Stomach (tissue), 9 donors: ENCODE measurements around the gene FERMT3. TPM values are rescaled to one million over a fixed set of nuclear protein-coding genes. Genes with fewer than 3 reads are reported as not detected.

Experiments used
- DNase-seq, 2 donors: peaks; one replicate each; pipeline versions ENCODE4 v3.0.0 to v3.0.0-alpha.2; 2013 to 2019
- H3K27ac ChIP-seq, 5 donors: fragments of 200-600 bp in 4 of 5; sonication (generic) in 4 of 5; one replicate each; pipeline ENCODE4 v1.5.1; 2013 to 2019; ENCODE audit warnings: mild to moderate bottlenecking in 1 of 5, moderate library complexity in 1 of 5
- H3K27me3 ChIP-seq, 3 donors: fragments of 200-600 bp; sonication (generic); one replicate each; pipeline ENCODE4 v1.5.1; 2017 to 2019; ENCODE audit warnings: mixed run types in 1 of 3
- H3K36me3 ChIP-seq, 4 donors: fragments of 200-600 bp; sonication (generic); 1 replicate in 3 of 4; 2 replicates in 1 of 4; pipeline ENCODE4 v1.5.1; 2016 to 2019
- H3K4me1 ChIP-seq, 4 donors: fragments of 200-600 bp; sonication (generic); one replicate each; pipeline ENCODE4 v1.5.1; 2016 to 2019
- H3K4me3 ChIP-seq, 4 donors: fragments of 200-600 bp; sonication (generic) in 3 of 4; one replicate each; pipeline ENCODE4 v1.5.1; 2016 to 2019; ENCODE audit warnings: mild to moderate bottlenecking in 1 of 4
- H3K9me3 ChIP-seq, 4 donors: fragments of 200-600 bp; sonication (generic); one replicate each; pipeline ENCODE4 v1.5.1; 2016 to 2019
- CTCF ChIP-seq, 7 experiments: fragments of 450-650 bp in 4 of 7; fragments of 200-600 bp in 3 of 7; sonication (generic) in 3 of 7; IDR thresholded peaks; one replicate each; pipeline ENCODE4 v1.5.1; 2016 to 2019; ENCODE audit warnings: antibody characterized with exemption in 7 of 7, control low read depth in 2 of 7, mild to moderate bottlenecking in 1 of 7
- EP300 ChIP-seq: sonication (generic); formaldehyde crosslinking; IDR thresholded peaks from one replicate; pipeline ENCODE4 v1.6.1; 2017; ENCODE audit warnings: antibody characterized with exemption
- POLR2A ChIP-seq, 4 donors: fragments of 450-650 bp; IDR thresholded peaks; one replicate each; pipeline ENCODE4 v1.6.1; 2016; ENCODE audit warnings: antibody characterized with exemption in 4 of 4, control low read depth in 2 of 4, mild to moderate bottlenecking in 1 of 4, moderate library complexity in 1 of 4
- POLR2AphosphoS5 ChIP-seq, 3 donors: sonication (generic); formaldehyde crosslinking; IDR thresholded peaks; one replicate each; pipeline ENCODE4 v1.6.1; 2016; ENCODE audit warnings: antibody characterized with exemption in 3 of 3
- WGBS, 5 donors: extraction: QIAGEN DNeasy Blood & Tissue Kit in 3 of 5; methylation state at CpG; one replicate each; pipeline versions ENCODE4 v1.1.5 to v1.1.7; 2013 to 2018; 5-methylcytosine and 5-hydroxymethylcytosine counted together
- intact Hi-C: fragments of 100-400 bp; cut with DNase I; formaldehyde crosslinking; loops from one replicate; pipeline ENCODE4 v1.15.1; 2023; ENCODE audit warnings: low total_unique reads
- polyA plus RNA-seq, 3 donors: library from polyadenylated mRNA; stranded (reverse); fragments of 200-250 nt; gene quantifications; one replicate each; pipeline ENCODE4 v1.2.3, GENCODE V29; 2013
- total RNA-seq, 5 donors: library from RNA; depleted of rRNA; stranded (reverse); fragments of >200 nt; gene quantifications; one replicate each; pipeline versions ENCODE4 v1.1.0 to v1.2.3, GENCODE V29; 2014 to 2016
- donor health status: healthy with polysubstance abuse.
- donor health status: Bipolar disorder and iron deficiency.
- donor health status: healthy.

Gene FERMT3
- total and polyA plus RNA-seq, 8 donors = 11.9 to 31.9 (median 18.7) TPM

DNA sequence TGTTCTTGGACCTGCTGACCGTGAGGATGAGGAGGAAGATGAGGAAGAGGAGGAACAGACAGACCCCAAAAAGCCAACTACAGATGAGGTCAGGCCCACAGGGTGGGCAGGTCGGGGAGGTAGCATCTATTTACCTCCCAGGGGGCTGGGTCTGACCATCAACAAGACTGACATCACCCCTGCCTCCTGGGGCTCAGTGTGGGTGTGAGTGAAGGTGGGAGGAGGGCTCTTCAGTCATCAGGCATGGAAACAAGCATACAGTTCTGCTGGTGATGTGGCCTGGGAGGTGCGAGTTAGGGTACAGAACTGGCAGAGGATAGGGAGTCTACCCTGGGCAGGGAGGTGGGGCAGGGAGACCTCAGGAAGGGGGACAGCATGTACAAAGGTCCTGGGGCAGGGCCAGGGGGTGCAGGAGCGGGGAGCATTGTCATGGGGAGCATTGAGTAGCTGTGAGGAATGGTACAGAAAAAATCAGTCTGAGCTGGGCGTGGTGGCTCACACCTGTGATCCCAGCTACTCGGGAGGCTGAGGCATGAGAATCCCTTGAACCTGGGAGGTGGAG is 53.7 kb downstream of the FERMT3 start:
- no peak for TF ChIP-seq POLR2AphosphoS5 (IDR thresholded peaks at IDR 0.05)
- 90 to 94% (median 92%) methylated on average over 6 of the region's 6 CpGs for WGBS, 5 donors
- peaks cover 69 to 98% (median 97%) of the 10 kb centered on the region in 4 donors for H3K36me3 ChIP-seq
- DNase-seq = no peak
- H3K9me3 ChIP-seq = no peaks in the 10 kb centered on the region
- no peak overlapping the region for H3K4me3 ChIP-seq
- no peaks in the 10 kb centered on the region for H3K4me1 ChIP-seq
- no peak overlapping the region for H3K27ac ChIP-seq
- intact Hi-C loops = no loop called here
- H3K27me3 ChIP-seq = no peaks in the 10 kb centered on the region

GRCh38 chr11:64261556-64262080 is 55.1 kb downstream of the FERMT3 start:
- DNase-seq = no peak
- no peak overlapping the region for H3K4me3 ChIP-seq
- WGBS, 5 donors = 88 to 93% (median 93%) methylated on average over 16 to 18 of the region's 18 CpGs
- no peaks in the 10 kb centered on the region for H3K9me3 ChIP-seq
- H3K27me3 ChIP-seq = no peaks in the 10 kb centered on the region
- no peaks in the 10 kb centered on the region for H3K4me1 ChIP-seq
- no peak for TF ChIP-seq POLR2AphosphoS5 (IDR thresholded peaks at IDR 0.05)
- TF ChIP-seq POLR2A (IDR thresholded peaks at IDR 0.05) = no peak
- TF ChIP-seq CTCF (IDR thresholded peaks at IDR 0.05) = no peak
- no peak for TF ChIP-seq EP300
- no peak overlapping the region for H3K27ac ChIP-seq
- H3K36me3 ChIP-seq = peaks cover 65 to 98% (median 97%) of the 10 kb centered on the region in 4 donors
- intact Hi-C loops = no loop called here

DNA sequence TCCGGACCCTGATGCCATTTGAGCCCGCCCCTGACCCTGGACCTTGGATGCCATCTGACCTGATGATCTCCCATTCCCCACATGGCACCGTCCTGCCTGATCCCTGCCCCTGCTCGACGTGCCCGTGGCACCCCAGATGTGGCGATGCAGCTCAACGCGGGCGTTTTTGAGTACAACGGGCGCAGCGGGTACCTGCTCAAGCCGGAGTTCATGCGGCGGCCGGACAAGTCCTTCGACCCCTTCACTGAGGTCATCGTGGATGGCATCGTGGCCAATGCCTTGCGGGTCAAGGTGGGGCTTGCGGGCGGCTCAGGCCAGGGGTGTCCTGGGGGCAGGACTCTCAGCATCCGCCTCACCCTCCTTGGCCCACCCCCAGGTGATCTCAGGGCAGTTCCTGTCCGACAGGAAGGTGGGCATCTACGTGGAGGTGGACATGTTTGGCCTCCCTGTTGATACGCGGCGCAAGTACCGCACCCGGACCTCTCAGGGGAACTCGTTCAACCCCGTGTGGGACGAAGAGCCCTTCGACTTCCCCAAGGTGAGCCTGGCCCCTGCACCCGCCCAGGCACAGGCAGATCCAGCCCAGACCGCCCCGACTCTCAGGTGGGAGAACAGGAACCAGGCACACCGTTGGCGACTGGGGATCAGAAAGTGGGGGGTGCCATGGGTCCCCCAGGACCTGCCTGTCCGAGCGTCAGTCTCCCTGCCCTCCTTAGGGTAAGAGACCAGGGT is 55.9 kb downstream of the FERMT3 start:
- intact Hi-C loops = no loop called here
- Histone ChIP-seq H3K4me3 (no peak overlapping the region), H3K36me3 (peaks cover 59 to 97% (median 95%) of the 10 kb centered on the region in 4 donors), H3K4me1 (peaks cover 0 to 6% (median 6%) of the 10 kb centered on the region in 4 donors), H3K9me3 (no peaks in the 10 kb centered on the region), H3K27me3 (no peaks in the 10 kb centered on the region), H3K27ac (no peak overlapping the region)
- 92 to 96% (median 93%) methylated on average over 18 to 42 of the region's 42 CpGs for WGBS, 5 donors
- TF ChIP-seq CTCF (IDR thresholded peaks at IDR 0.05) (no peak), EP300 (no peak), POLR2A (IDR thresholded peaks at IDR 0.05) (no peak), POLR2AphosphoS5 (IDR thresholded peaks at IDR 0.05) (no peak)
- no peak for DNase-seq

GRCh38 chr11:64263021-64263946 is 56.8 kb downstream of the FERMT3 start:
- Histone ChIP-seq H3K4me3 (no peak overlapping the region), H3K9me3 (no peaks in the 10 kb centered on the region), H3K36me3 (peaks cover 55 to 88% (median 86%) of the 10 kb centered on the region in 4 donors), H3K27me3 (no peaks in the 10 kb centered on the region), H3K27ac (no peak overlapping the region), H3K4me1 (peaks cover 6 to 14% (median 14%) of the 10 kb centered on the region in 4 donors)
- intact Hi-C loops = no loop called here
- WGBS, 5 donors = 65 to 86% (median 84%) methylated on average over 11 to 29 of the region's 29 CpGs
- no peak for DNase-seq
- TF ChIP-seq POLR2A (IDR thresholded peaks at IDR 0.05) = no peak
- TF ChIP-seq CTCF (IDR thresholded peaks at IDR 0.05) = no peak
- TF ChIP-seq POLR2AphosphoS5 (IDR thresholded peaks at IDR 0.05) = no peak
- no peak for TF ChIP-seq EP300
